NCI-H526 treated with DMSO at 0.1 percent for 48 hours (cell line): ENCODE data around the gene LPCAT3.
"Not testable (repeated sequence)": the region's sequence is repeated elsewhere in the genome, so short reads cannot be mapped to it uniquely, and the experiment has no call there.

ENCODE experiments used
- DNase-seq: peaks from one replicate; lab custom pipeline; 2025; lab: John Stamatoyannopoulos, UW

Gene LPCAT3

GRCh38 chr12:7037411-7037810, 19.1 kb upstream of the LPCAT3 start:
- DNase-seq = not testable (repeated sequence)

DNA sequence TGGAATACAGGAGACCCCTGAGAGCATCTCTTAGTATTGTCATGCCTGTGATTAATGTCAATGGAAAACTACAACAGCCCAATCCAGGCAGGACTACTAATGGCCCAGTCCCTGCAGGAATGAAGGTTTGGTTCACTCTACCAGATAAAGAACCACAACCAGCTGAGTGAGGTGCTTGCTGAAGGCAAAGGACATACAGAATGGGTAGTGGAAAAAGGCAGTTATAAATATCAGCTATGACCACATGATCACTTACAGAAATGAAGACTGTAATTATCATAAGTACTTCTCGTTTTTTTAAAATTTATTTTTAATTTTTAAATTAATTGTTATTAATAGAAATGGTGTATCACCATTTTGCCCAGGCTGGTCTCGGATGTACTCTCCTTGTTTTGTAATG, 17.2 kb upstream of the LPCAT3 start:
- DNase-seq = no peak

DNA sequence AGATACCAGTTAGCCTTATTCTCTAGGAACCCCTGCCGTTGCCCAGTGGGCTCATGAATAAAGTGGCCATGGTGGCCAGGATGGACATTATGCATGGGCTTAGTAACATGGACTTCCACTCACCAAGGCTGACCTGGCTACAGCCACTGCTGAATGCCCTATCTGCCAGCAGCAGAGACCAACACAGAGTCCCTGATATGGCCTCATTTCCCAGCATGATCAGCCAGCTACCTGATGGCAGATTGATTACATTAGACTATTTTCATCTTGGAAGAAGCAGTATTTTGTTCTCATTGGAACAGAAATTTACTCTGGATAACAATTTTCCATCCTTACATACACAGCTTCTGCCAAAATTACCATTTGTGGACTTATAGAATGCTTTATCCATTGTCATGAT, 16.2 kb upstream of the LPCAT3 start:
- no peak for DNase-seq

- DNase-seq = no peak
Measured at GRCh38 chr12:7032990-7033389, 14.7 kb upstream of the LPCAT3 start.

- no peak for DNase-seq
Measured at GRCh38 chr12:7031306-7031705, 13.0 kb upstream of the LPCAT3 start.

DNA sequence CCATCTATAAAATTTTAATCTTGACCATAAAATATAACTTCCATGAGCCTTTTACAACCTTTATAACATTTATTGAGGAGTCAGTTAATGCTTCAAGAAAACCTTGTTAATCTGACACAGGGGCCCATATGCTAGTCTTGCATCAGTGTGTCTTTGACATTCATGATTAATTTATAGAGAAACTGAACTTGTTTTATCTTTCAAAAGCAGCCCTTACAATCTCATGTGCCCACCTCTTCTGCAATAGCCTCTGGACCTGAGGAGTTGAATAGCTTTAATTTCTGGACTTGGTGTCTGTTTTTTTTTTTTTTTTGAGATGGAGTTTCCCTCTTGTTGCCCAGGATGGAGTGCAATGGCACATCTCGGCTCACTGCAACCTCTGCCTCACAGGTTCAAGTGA, 8.6 kb upstream of the LPCAT3 start:
- DNase-seq = no peak

GRCh38 chr12:7023114-7023513, 4.8 kb upstream of the LPCAT3 start:
- DNase-seq = no peak

- no peak for DNase-seq
Measured at GRCh38 chr12:7021956-7022355, 3.7 kb upstream of the LPCAT3 start.

GRCh38 chr12:7019043-7019569, 830 bp upstream of the LPCAT3 start:
- no peak for DNase-seq

- DNase-seq = peak; percentile 60
Measured at GRCh38 chr12:7017870-7018349, 366 bp downstream of the LPCAT3 start.

DNA sequence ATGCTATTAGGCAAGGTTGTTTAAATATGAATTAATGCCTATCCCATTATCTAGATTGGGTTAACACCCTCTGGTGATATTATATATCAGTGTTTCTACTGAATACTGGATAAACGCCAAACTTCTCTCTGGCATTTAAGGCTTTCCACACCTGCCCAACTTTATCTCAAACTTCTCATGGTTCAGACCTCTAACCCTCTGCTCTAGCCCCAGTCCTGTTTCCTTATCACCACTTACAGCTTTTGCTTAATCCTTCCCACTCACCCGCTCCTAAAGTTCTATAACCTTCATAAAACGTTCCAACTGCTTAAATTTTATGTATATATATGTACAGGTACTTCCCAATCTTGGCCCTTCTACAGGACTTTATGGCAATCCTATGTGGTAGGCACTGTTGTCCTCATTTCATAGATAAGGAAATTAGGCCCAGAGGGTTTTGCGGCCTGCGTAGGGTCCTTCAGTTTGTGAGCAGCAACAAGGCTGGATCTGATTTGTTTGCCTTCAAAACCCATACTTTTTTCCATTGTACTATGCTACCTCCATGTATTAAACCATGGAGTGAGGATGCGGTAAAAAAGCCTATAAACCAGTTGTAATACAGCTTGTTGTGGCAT, 1.2 kb downstream of the LPCAT3 start:
- DNase-seq = no peak

DNA sequence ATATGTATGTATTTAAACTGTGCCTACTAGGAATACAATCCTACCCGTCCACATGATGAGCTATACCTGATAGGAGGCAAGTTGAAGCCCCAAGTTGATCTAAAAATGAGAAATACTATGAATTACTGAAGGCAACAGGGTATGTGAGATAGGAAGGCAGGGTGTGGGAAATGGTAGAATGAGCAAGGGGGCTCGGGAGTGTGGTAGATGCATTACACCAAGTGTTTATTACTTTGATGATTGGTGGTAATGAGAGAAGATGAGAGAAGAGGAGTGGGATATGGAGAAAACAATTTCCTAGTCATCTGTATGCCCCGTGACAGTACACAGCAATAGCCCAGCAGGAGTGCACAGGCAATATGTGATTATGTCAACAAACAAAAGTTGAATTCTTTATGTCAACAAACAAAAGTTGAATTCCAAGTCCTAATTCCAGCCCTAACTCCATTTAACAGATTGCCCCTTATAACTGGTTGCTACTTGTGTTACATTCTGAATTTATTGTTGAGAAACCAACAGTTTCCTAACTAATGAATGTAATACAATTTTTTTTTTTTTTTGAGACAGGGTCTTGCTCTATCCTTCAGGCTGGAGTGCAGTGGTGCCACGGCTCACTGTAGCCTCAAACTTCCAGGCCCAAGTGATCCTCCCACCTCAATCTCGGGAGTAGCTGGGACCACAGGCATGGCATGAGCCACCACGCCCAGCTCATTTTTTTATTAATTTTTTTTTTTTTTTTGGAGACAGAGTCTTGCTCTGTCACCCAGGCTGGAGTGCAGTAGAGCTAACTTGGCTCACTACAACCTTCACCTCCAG, 2.5 kb downstream of the LPCAT3 start:
- no peak for DNase-seq

DNA sequence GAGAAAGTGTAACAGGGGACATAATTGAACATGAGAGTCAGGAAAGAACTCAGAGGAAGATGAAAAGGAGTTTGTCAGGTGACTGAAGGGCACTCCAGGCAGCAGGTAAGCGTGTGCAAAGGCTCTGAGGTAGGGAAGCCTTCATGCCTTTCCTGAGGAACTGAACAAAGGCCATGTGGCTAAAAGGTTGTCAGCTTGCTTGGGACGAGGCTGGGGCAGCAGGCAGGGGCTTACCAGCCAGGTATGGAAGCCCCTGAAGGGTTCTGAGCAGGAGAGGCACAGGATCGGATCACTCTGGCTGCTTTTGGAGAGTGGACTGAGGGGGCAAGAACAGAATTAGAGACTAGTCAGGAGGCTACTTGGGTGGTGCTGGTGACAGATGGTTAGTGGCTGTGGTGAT, 5.2 kb downstream of the LPCAT3 start:
- no peak for DNase-seq

GRCh38 chr12:7012024-7012607, 6.2 kb downstream of the LPCAT3 start:
- DNase-seq = no peak

- not testable (repeated sequence) for DNase-seq
Measured at GRCh38 chr12:7011398-7011797, 6.9 kb downstream of the LPCAT3 start.

- DNase-seq = no peak
Measured at GRCh38 chr12:7009512-7009911, 8.8 kb downstream of the LPCAT3 start.

GRCh38 chr12:7008864-7009263, 9.4 kb downstream of the LPCAT3 start:
- DNase-seq = no peak

DNA sequence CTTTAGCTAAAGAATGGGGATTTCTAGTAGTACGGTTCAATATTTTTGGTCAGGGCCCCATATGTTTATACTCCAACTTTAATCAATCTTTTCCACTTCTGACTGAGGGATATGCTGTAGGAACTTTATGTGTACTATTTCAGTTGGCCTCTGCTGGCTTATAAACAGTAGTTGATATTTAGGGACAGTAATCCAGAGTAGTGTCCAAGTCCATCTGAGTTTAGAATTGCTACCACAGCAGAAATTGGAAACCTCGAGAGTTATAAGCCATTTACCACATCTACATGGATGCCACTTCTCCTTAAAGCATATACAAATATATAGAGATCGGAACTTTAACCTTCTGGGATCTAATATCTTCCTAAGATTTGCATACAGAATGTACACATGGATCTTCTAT, 11.6 kb downstream of the LPCAT3 start:
- DNase-seq = no peak

DNA sequence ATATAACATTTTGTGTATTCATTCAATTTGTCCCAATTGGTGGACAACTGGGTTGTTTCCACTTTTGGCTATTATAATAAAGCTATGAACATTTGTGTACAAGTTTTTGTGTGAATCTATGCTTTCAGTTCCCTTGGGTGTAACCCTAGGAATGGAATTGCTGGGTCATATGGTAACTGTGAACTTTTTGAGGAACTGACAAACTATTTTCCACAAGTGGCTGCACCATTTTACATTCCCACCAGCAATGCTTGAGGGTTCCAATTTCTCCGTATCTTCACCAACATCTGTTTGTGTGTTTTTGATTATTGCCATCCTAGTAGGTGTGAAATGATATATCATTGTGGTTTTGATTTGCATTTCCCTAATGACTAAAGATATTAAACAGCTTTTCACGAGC, 13.0 kb downstream of the LPCAT3 start:
- no peak for DNase-seq

DNA sequence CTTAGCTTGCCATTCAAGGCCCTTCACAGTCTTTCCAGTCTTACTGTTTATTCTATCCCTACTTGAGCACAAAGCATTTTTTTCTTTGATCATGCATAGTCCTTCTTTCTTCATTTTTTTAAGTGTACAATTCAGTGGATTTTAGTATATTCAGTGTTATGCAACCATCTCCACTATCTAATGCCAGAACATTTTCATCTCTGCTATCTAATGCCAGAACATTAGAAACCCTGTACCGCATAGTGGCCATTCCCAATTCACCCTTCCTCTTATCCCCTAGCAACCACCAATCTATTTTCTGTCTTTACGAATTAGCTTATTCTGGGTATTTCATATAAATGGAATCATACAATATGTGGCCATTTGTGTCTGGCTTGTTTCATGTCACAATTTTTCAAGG, 13.4 kb downstream of the LPCAT3 start:
- no peak for DNase-seq

DNA sequence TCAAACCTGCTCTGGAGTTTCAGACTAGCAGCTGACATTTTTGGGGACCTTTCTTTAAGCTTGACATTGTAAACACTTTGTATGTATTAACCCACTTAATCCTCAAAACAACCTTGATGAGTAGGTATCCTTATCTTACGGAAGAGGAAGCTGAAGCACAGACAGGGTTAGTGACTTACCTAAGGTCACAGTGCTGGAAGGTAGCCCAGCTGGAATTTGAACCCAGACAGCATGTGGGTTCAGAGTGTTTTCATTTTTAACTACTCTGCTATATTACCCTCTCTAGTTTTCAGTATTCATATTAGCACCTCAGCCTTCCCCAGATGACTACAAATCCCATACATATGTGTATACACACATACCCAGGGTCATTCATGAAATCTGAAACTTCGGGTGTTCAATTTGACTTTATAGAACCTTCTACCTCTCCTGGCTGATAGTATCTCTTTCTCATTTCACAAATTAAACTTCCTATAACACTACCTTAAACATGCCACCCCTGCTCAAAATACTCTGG, 13.9 kb downstream of the LPCAT3 start:
- DNase-seq = no peak

DNA sequence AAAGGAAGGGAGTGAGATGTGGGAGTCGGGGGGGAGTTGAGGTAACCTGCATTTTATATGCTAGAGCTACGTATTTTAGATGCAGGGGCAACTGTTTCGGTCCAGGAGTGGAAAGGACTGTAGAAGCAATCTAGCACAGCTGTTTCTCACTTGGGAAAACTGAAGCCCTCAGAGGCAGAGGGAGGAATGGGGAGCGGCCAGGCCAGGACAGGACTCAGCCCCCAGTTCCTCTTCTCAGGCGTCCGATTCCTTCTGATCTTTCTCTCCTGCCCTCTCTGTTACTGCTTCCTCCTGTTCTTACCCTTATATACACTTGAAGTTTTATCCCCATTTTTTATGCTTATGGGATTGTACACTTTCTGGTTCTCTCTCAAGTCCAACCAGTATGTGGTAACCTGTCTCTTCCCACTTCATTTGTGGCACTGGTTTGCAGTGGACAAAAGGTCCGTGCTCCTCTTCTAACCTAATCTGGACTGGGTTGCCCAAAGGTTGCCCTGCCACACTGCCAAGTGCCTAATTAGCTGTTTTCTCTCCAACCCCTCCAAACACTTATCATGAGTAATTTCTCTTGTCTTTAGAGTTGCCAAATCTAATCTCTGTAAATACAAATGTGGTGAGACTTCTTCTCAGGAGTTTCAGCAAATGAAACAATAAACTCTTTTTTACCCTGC, 16.2 kb downstream of the LPCAT3 start:
- DNase-seq = no peak
